Nephron (organoid): ENCODE data around the gene RBMS1.

ENCODE experiments used
- H3K27ac Mint-ChIP-seq, 3 experiments: 2 replicates each; pipeline ENCODE4 v1.8.0; 2020; ENCODE audit warnings: mixed read lengths in 3 of 3, mild to moderate bottlenecking in 2 of 3, moderate library complexity in 1 of 3
- H3K27me3 Mint-ChIP-seq: 2 replicates; pipeline ENCODE4 v1.8.0; 2021; ENCODE audit warnings: low read depth, mild to moderate bottlenecking, moderate library complexity, mixed read lengths
- H3K36me3 Mint-ChIP-seq: 2 replicates; pipeline ENCODE4 v1.8.0; 2020; ENCODE audit warnings: low read depth, mixed read lengths
- H3K4me1 Mint-ChIP-seq: 2 replicates; pipeline ENCODE4 v1.8.0; 2020; ENCODE audit warnings: mixed read lengths
- H3K4me3 Mint-ChIP-seq, 3 experiments: 2 replicates each; pipeline ENCODE4 v1.8.0; 2020; ENCODE audit warnings: mild to moderate bottlenecking in 3 of 3, mixed read lengths in 3 of 3, moderate library complexity in 2 of 3
- H3K9me3 Mint-ChIP-seq: 2 replicates; pipeline ENCODE4 v1.8.0; 2020; ENCODE audit warnings: mixed read lengths
- TF ChIP-seq, protein P1 (sequence below), 3 experiments: fragments of 200-600 bp; sonication (generic); IDR thresholded peaks; one replicate each; pipeline ENCODE4 v1.5.0; 2021; ENCODE audit warnings: antibody characterized with exemption in 3 of 3; ENCODE audit not compliant: unreplicated experiment in 3 of 3

Gene RBMS1

GRCh38 chr2:160294889-160295288 is 198.7 kb downstream of the RBMS1 start:
- Mint-ChIP-seq H3K4me3 (no peak overlapping the region), H3K4me1 (peaks cover 62% of the 10 kb centered on the region), H3K36me3 (peaks cover 86% of the 10 kb centered on the region), H3K27ac (peak overlapping the region; percentile 64 to 73 (median 71)), H3K9me3 (no peaks in the 10 kb centered on the region), H3K27me3 (no peaks in the 10 kb centered on the region)
- TF ChIP-seq, protein P1, sequence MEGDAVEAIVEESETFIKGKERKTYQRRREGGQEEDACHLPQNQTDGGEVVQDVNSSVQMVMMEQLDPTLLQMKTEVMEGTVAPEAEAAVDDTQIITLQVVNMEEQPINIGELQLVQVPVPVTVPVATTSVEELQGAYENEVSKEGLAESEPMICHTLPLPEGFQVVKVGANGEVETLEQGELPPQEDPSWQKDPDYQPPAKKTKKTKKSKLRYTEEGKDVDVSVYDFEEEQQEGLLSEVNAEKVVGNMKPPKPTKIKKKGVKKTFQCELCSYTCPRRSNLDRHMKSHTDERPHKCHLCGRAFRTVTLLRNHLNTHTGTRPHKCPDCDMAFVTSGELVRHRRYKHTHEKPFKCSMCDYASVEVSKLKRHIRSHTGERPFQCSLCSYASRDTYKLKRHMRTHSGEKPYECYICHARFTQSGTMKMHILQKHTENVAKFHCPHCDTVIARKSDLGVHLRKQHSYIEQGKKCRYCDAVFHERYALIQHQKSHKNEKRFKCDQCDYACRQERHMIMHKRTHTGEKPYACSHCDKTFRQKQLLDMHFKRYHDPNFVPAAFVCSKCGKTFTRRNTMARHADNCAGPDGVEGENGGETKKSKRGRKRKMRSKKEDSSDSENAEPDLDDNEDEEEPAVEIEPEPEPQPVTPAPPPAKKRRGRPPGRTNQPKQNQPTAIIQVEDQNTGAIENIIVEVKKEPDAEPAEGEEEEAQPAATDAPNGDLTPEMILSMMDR (IDR thresholded peaks at IDR 0.05; ENCODE audit: unreplicated experiment in 3 of 3): no peak

- Mint-ChIP-seq H3K4me1 (peaks cover 63% of the 10 kb centered on the region), H3K9me3 (no peaks in the 10 kb centered on the region), H3K27me3 (no peaks in the 10 kb centered on the region), H3K4me3 (no peak overlapping the region), H3K27ac (peak overlapping the region; percentile 64 to 73 (median 71)), H3K36me3 (peaks cover 84% of the 10 kb centered on the region)
- TF ChIP-seq, protein P1 (IDR thresholded peaks at IDR 0.05; ENCODE audit: unreplicated experiment in 3 of 3): no peak
Measured at GRCh38 chr2:160294339-160294803, 199.2 kb downstream of the RBMS1 start.

- Mint-ChIP-seq H3K36me3 (peaks cover 82% of the 10 kb centered on the region), H3K27ac (peak overlapping the region; percentile 32 to 71 (median 64)), H3K4me3 (no peak overlapping the region), H3K27me3 (no peaks in the 10 kb centered on the region), H3K4me1 (peaks cover 69% of the 10 kb centered on the region), H3K9me3 (no peaks in the 10 kb centered on the region)
- TF ChIP-seq, protein P1 (IDR thresholded peaks at IDR 0.05; ENCODE audit: unreplicated experiment in 3 of 3): no peak
Measured at GRCh38 chr2:160293391-160294091, 200.1 kb downstream of the RBMS1 start.

- peaks cover 81% of the 10 kb centered on the region for H3K4me1 Mint-ChIP-seq
- no peaks in the 10 kb centered on the region for H3K9me3 Mint-ChIP-seq
- H3K36me3 Mint-ChIP-seq: peaks cover 78% of the 10 kb centered on the region
- TF ChIP-seq, protein P1 (IDR thresholded peaks at IDR 0.05; ENCODE audit: unreplicated experiment in 3 of 3): peak in 1 of 3 experiments; percentile 13
- no peaks in the 10 kb centered on the region for H3K27me3 Mint-ChIP-seq
- no peak overlapping the region for H3K4me3 Mint-ChIP-seq
- H3K27ac Mint-ChIP-seq: peak overlapping the region; percentile 32 to 64 (median 58)
Measured at GRCh38 chr2:160292225-160292624, 201.4 kb downstream of the RBMS1 start.

DNA sequence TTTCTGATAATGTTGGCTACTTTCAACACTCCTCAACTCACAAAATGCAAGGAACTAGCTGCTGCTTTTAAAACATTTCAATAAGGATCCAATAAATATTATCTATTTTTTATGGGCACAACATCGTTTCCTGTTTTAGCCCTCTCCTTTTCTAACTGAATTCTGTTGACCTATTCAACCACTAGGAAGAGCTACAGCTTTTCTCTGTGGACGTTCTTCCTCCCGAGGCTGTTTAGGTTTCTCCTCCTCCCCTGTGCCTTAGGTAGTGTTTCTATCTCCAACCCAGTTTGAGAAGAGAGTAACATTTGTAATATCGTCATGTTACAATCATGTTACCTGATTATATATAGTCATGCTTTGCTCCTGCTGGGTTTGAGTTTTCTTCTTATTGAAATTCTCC is 202.2 kb downstream of the RBMS1 start:
- H3K36me3 Mint-ChIP-seq: peaks cover 78% of the 10 kb centered on the region
- no peaks in the 10 kb centered on the region for H3K27me3 Mint-ChIP-seq
- H3K4me3 Mint-ChIP-seq: no peak overlapping the region
- TF ChIP-seq, protein P1 (IDR thresholded peaks at IDR 0.05; ENCODE audit: unreplicated experiment in 3 of 3): no peak
- peak overlapping the region; percentile 20 to 64 (median 58) for H3K27ac Mint-ChIP-seq
- H3K4me1 Mint-ChIP-seq: peaks cover 75% of the 10 kb centered on the region
- no peaks in the 10 kb centered on the region for H3K9me3 Mint-ChIP-seq

- Mint-ChIP-seq H3K27me3 (no peaks in the 10 kb centered on the region), H3K4me3 (no peak overlapping the region), H3K36me3 (peaks cover 70% of the 10 kb centered on the region), H3K4me1 (peaks cover 67% of the 10 kb centered on the region), H3K27ac (peak overlapping the region; percentile 20 to 64 (median 58)), H3K9me3 (no peaks in the 10 kb centered on the region)
- TF ChIP-seq, protein P1 (IDR thresholded peaks at IDR 0.05; ENCODE audit: unreplicated experiment in 3 of 3): no peak
Measured at GRCh38 chr2:160290598-160290997, 203.0 kb downstream of the RBMS1 start.
